Caki2 (cell line): ENCODE results near the gene URB1. TPM values are rescaled to one million over a fixed set of nuclear protein-coding genes. Genes with fewer than 3 reads are reported as not detected.

Experiments used
- DNase-seq: peaks from one replicate; pipeline ENCODE4 v3.0.0-alpha.2; 2015; ENCODE audit warnings: low read depth
- in situ Hi-C: cut with HindIII; loops from 2 replicates; pipeline ENCODE4 v1.10.0; 2016; ENCODE audit warnings: low sequenced_read_pairs, low pct_unique_long_range_greater_than_20kb, mixed read lengths
- total RNA-seq: library from RNA; depleted of rRNA; stranded (reverse); fragments of >200 nt; shearing (Covaris generic); gene quantifications from 2 replicates; pipeline ENCODE4 v1.2.3, GENCODE V29; 2014; ENCODE audit warnings: low replicate concordance

URB1 gene
- total RNA-seq, 1 experiment from 2014 or later: 9.6 TPM

- DNase-seq: no peak
- in situ Hi-C loops: no loop called here
These were observed 60.3 kb downstream of the URB1 start for GRCh38 chr21:32332463-32332951.

- no peak for DNase-seq
- in situ Hi-C loops: no loop called here
These were observed 61.1 kb downstream of the URB1 start for GRCh38 chr21:32331444-32332305.

GRCh38 chr21:32330784-32331311 is 62.0 kb downstream of the URB1 start:
- in situ Hi-C loops: no loop called here

GRCh38 chr21:32329776-32330175 is 63.0 kb downstream of the URB1 start:
- in situ Hi-C loops: no loop called here
- no peak for DNase-seq

More at GRCh38 chr21:32330784-32331311, 62.0 kb downstream of the URB1 start:
- DNase-seq: no peak

- in situ Hi-C loops: no loop called here
- no peak for DNase-seq
These were observed 63.5 kb downstream of the URB1 start for GRCh38 chr21:32329331-32329730.

- DNase-seq: no peak
These were observed 64.2 kb downstream of the URB1 start for GRCh38 chr21:32328595-32328994.

GRCh38 chr21:32325706-32326105 is 67.1 kb downstream of the URB1 start:
- DNase-seq: no peak
- in situ Hi-C loops: no loop called here

More at GRCh38 chr21:32328595-32328994, 64.2 kb downstream of the URB1 start:
- in situ Hi-C loops: no loop called here

GRCh38 chr21:32322676-32323075 is 70.1 kb downstream of the URB1 start:
- in situ Hi-C loops: no loop called here
- no peak for DNase-seq

- DNase-seq: peak; percentile 10
- in situ Hi-C loops: no loop called here
These were observed 70.7 kb downstream of the URB1 start for GRCh38 chr21:32322103-32322502.

GRCh38 chr21:32321480-32321879 is 71.3 kb downstream of the URB1 start:
- in situ Hi-C loops: no loop called here
- DNase-seq: no peak

GRCh38 chr21:32320726-32321125 is 72.1 kb downstream of the URB1 start:
- in situ Hi-C loops: no loop called here
- DNase-seq: no peak

GRCh38 chr21:32320059-32320458 is 72.8 kb downstream of the URB1 start:
- no peak for DNase-seq
- in situ Hi-C loops: no loop called here

- in situ Hi-C loops: no loop called here
- DNase-seq: no peak
These were observed 73.8 kb downstream of the URB1 start for GRCh38 chr21:32319012-32319411.

- in situ Hi-C loops: no loop called here
These were observed 75.1 kb downstream of the URB1 start for GRCh38 chr21:32317726-32318125.

GRCh38 chr21:32316361-32317215 is 76.2 kb downstream of the URB1 start:
- in situ Hi-C loops: no loop called here
- DNase-seq: no peak

More at GRCh38 chr21:32317726-32318125, 75.1 kb downstream of the URB1 start:
- DNase-seq: no peak

GRCh38 chr21:32315511-32316281 is 77.1 kb downstream of the URB1 start:
- in situ Hi-C loops: no loop called here
- no peak for DNase-seq

- no peak for DNase-seq
- in situ Hi-C loops: no loop called here
These were observed 78.0 kb downstream of the URB1 start for GRCh38 chr21:32314806-32315205.

GRCh38 chr21:32312976-32313375 is 79.8 kb downstream of the URB1 start:
- in situ Hi-C loops: no loop called here
- DNase-seq: no peak
